IPS-15b (cell line): ENCODE data around the gene CAPN10.
"Not testable (repeated sequence)": the region's sequence is repeated elsewhere in the genome, so short reads cannot be mapped to it uniquely, and the experiment has no call there.

Experiments
- H3K27me3 ChIP-seq: one replicate; pipeline ENCODE4 v1.6.1; 2013; ENCODE audit warnings: low read length; ENCODE audit not compliant: control insufficient read depth, insufficient read depth
- H3K36me3 ChIP-seq: one replicate; pipeline ENCODE4 v1.6.1; 2013; ENCODE audit warnings: low read length; ENCODE audit not compliant: control insufficient read depth, insufficient read depth
- H3K4me1 ChIP-seq: one replicate; pipeline ENCODE4 v1.6.1; 2013; ENCODE audit warnings: mild to moderate bottlenecking, low read length; ENCODE audit not compliant: control insufficient read depth, insufficient read depth
- H3K4me3 ChIP-seq: one replicate; pipeline ENCODE4 v1.5.1; 2013; ENCODE audit warnings: low read depth, low read length
- H3K9ac ChIP-seq: one replicate; pipeline ENCODE4 v1.6.1; 2013; ENCODE audit warnings: low read depth, mild to moderate bottlenecking, low read length
- H3K9me3 ChIP-seq: one replicate; pipeline ENCODE4 v1.6.1; 2013; ENCODE audit warnings: mild to moderate bottlenecking, low read length; ENCODE audit not compliant: control insufficient read depth, insufficient read depth

The CAPN10 gene, protein sequence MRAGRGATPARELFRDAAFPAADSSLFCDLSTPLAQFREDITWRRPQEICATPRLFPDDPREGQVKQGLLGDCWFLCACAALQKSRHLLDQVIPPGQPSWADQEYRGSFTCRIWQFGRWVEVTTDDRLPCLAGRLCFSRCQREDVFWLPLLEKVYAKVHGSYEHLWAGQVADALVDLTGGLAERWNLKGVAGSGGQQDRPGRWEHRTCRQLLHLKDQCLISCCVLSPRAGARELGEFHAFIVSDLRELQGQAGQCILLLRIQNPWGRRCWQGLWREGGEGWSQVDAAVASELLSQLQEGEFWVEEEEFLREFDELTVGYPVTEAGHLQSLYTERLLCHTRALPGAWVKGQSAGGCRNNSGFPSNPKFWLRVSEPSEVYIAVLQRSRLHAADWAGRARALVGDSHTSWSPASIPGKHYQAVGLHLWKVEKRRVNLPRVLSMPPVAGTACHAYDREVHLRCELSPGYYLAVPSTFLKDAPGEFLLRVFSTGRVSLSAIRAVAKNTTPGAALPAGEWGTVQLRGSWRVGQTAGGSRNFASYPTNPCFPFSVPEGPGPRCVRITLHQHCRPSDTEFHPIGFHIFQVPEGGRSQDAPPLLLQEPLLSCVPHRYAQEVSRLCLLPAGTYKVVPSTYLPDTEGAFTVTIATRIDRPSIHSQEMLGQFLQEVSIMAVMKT

DNA sequence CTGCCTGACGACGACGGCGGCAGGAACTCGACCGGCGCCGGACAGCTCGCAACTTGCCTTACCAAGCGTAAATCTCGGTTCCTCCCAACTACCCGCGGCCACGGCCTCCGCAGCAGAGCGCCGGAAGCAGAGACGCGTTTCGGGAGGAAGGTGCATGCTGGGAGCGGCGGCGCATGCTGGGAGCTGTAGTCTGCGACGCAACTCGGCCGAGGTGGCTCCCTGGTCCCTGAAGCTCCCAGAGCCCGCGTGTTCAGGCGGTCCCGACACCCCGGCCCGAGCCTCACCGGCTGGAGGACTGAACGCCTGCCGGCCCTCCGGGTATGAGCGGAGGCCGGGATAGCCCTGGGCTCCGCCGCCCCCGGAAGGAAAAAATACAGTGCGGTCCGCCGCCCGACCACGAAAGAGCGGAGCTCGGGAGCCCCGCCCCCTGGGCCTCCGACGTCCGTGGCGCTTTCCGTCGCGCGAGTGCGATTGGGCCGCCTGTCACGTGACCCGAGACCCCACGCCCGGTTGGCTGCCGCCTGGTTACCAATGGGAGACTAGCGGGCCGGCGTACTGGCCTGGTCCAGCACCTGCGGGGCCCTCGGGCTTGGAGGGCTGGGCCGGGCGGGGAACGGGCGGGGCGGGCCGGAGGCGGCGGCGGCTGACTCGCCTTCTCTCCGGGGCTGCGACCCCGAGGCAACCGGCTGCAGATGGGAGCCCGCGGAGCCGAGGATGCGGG, at the start of gene CAPN10:
Gene CAPN10 (plus strand): TSS at position 537 of the 721 bp plus-strand sequence. CDS start 178 bp downstream, at position 715.
- H3K27me3 ChIP-seq = no peaks in the 10 kb centered on the region
- H3K9ac ChIP-seq = peak within 1 kb of the TSS; percentile 83
- H3K36me3 ChIP-seq = peaks cover 2% of the 10 kb centered on the region
- peaks cover 14% of the 10 kb centered on the region for H3K4me1 ChIP-seq
- H3K4me3 ChIP-seq = peak within 1 kb of the TSS; percentile 98
- no peaks in the 10 kb centered on the region for H3K9me3 ChIP-seq

GRCh38 chr2:240538031-240538780, 48.3 kb upstream of the CAPN10 start:
- no peaks in the 10 kb centered on the region for H3K9me3 ChIP-seq
- no peak overlapping the region for H3K9ac ChIP-seq
- H3K36me3 ChIP-seq = no peaks in the 10 kb centered on the region
- H3K4me3 ChIP-seq = no peak overlapping the region
- H3K27me3 ChIP-seq = no peaks in the 10 kb centered on the region
- no peaks in the 10 kb centered on the region for H3K4me1 ChIP-seq

DNA sequence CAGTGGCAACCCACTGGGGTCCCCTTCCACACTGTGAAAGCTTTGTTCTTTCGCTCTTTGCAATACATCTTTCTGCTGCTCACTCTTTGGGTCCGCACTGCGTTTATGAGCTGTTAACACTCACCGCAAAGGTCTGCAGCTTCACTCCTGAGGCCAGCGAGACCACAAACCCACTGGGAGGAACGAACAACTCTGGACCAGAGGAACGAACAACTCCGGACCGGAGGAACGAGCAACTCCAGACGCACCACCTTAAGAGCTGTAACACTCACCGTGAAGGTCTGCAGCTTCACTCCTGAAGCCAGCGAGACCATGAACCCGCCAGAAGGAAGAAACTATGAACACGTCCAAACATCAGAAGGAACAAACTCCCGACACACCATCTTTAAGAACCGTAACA, 47.4 kb upstream of the CAPN10 start:
- not testable (repeated sequence) for H3K4me3 ChIP-seq, H3K4me1 ChIP-seq, H3K9me3 ChIP-seq, H3K36me3 ChIP-seq, H3K9ac ChIP-seq, H3K27me3 ChIP-seq

GRCh38 chr2:240539906-240540305, 46.6 kb upstream of the CAPN10 start:
- H3K9me3 ChIP-seq = no peaks in the 10 kb centered on the region
- H3K4me1 ChIP-seq = no peaks in the 10 kb centered on the region
- H3K27me3 ChIP-seq = no peaks in the 10 kb centered on the region
- H3K36me3 ChIP-seq = no peaks in the 10 kb centered on the region
- no peak overlapping the region for H3K4me3 ChIP-seq
- H3K9ac ChIP-seq = no peak overlapping the region

GRCh38 chr2:240551288-240551687, 35.2 kb upstream of the CAPN10 start:
- peaks cover 2% of the 10 kb centered on the region for H3K27me3 ChIP-seq
- no peaks in the 10 kb centered on the region for H3K4me1 ChIP-seq
- peaks cover 4% of the 10 kb centered on the region for H3K9me3 ChIP-seq
- H3K9ac ChIP-seq = no peak overlapping the region
- no peak overlapping the region for H3K4me3 ChIP-seq
- H3K36me3 ChIP-seq = no peaks in the 10 kb centered on the region

GRCh38 chr2:240551811-240552210, 34.7 kb upstream of the CAPN10 start:
- H3K9me3 ChIP-seq = peaks cover 4% of the 10 kb centered on the region
- no peaks in the 10 kb centered on the region for H3K36me3 ChIP-seq
- no peaks in the 10 kb centered on the region for H3K4me1 ChIP-seq
- H3K9ac ChIP-seq = no peak overlapping the region
- H3K4me3 ChIP-seq = no peak overlapping the region
- peaks cover 5% of the 10 kb centered on the region for H3K27me3 ChIP-seq

DNA sequence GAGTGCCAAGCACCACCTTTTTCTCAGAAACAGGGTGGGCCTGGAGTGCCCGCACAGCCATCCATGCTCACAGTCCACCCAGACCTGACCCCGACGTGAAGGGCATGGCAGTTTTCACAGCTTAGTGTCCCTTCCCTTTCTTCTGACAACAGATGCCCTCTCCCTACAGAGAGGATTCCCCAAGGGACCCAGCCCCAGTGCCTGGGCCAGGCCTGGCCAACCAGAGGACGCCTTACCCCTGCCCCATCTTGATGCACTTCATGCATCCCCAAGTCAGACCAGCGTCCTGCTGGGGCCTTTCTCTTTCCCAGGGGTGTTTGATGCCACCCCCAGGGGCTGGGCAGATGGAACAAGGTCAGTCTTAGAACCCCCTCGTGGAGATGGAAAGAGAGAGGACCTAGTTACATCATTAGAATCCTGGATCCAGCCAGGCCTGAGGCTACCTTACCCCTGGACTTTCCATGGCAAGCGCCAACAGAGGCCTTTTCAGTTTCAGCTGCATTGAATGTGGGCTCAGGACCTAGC, 32.5 kb upstream of the CAPN10 start:
- Histone ChIP-seq H3K36me3 (no peaks in the 10 kb centered on the region), H3K4me1 (no peaks in the 10 kb centered on the region), H3K27me3 (peaks cover 16% of the 10 kb centered on the region), H3K4me3 (no peak overlapping the region), H3K9ac (no peak overlapping the region), H3K9me3 (peaks cover 4% of the 10 kb centered on the region)

GRCh38 chr2:240554767-240555493, 31.6 kb upstream of the CAPN10 start:
- Histone ChIP-seq H3K9ac (no peak overlapping the region), H3K4me3 (no peak overlapping the region), H3K27me3 (peaks cover 25% of the 10 kb centered on the region), H3K4me1 (no peaks in the 10 kb centered on the region), H3K9me3 (peaks cover 4% of the 10 kb centered on the region), H3K36me3 (no peaks in the 10 kb centered on the region)

DNA sequence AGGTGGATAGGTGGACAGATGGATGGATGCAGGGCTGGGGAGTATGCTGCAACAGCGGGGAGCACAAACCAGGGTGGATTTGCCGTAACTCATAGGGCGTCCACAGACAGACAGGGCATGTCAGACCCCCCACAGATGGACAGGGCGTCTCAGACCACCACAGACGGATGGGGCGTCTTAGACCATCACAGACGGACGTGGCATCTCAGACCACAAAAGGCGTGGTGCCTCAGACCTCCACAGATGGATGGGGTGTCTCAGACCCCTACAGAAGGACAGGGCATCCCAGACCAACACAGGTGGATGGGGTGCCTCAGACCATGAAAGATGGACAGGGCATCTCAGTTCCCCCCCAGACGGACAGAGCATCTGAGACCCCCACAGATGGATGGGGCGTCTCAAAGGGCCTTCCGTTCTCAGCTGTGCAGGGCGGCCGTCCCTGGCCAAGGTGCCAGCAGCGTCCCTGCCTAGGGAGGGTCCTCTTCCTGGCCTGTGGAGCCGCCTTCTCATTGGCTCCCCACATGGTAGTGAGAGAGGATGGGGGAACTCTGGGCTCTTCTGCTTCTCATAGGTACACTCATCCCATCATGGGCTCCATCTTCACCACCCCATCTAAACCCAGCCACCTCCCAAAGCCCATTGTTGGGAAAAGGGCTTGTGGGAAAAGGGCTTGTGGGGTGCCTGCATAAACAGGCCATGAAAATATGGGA, 30.8 kb upstream of the CAPN10 start:
- H3K9ac ChIP-seq = no peak overlapping the region
- no peaks in the 10 kb centered on the region for H3K4me1 ChIP-seq
- H3K9me3 ChIP-seq = peaks cover 4% of the 10 kb centered on the region
- no peaks in the 10 kb centered on the region for H3K36me3 ChIP-seq
- H3K27me3 ChIP-seq = peaks cover 26% of the 10 kb centered on the region
- no peak overlapping the region for H3K4me3 ChIP-seq

DNA sequence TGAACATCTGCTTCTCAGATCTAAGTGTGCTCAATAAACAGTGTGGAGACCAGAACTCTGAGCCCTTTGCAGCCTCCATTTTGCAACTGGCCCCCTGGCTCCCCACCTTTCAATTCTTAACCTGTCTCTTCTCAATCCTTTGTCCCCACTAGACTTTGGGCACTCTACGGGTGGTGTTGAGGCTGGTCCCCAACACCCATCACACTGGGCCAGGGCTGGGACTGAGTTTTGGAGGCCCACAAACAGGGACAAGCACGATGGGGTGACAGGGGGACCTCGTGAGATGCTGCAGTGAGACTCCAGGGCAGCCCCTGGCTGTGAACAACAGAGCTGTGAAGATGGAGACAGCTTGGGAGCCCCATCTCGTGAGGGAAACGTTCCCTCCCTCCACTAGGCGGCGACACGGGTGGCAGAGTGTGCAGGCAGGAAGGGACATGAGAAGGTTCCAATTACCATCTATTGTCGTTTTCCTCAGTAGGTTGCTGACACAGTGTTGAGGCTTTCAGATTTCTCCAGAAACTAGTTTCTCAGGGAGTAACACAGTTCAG, 29.9 kb upstream of the CAPN10 start:
- H3K9ac ChIP-seq = no peak overlapping the region

More for the DNA sequence above, 29.9 kb upstream of the CAPN10 start:
- H3K36me3 ChIP-seq = no peaks in the 10 kb centered on the region
- H3K4me1 ChIP-seq = no peaks in the 10 kb centered on the region
- H3K27me3 ChIP-seq = peaks cover 26% of the 10 kb centered on the region
- H3K4me3 ChIP-seq = peak overlapping the region; percentile 37
- peaks cover 4% of the 10 kb centered on the region for H3K9me3 ChIP-seq
